HL-60 (cell line): ENCODE results near the gene ARAP3.

Source experiments
- GABPA ChIP-seq: IDR thresholded peaks from 2 replicates; pipeline ENCODE4 v1.6.1; 2012; ENCODE audit warnings: low read depth
- POLR2AphosphoS5 ChIP-seq: IDR thresholded peaks from 2 replicates; pipeline ENCODE4 v1.6.1; 2012; ENCODE audit warnings: low read depth
- REST ChIP-seq: IDR thresholded peaks from 2 replicates; pipeline ENCODE4 v1.6.1; 2012; ENCODE audit warnings: low read depth; ENCODE audit not compliant: insufficient replicate concordance
- SPI1 ChIP-seq: IDR thresholded peaks from 2 replicates; pipeline ENCODE4 v1.6.1; 2012; ENCODE audit warnings: low read depth, mild to moderate bottlenecking, borderline replicate concordance
- TF ChIP-seq, protein P1 (sequence below): IDR thresholded peaks from one replicate; pipeline ENCODE4 v1.5.1; 2011; ENCODE audit warnings: low read length, control low read depth, inconsistent platforms; ENCODE audit not compliant: insufficient read depth

DNA sequence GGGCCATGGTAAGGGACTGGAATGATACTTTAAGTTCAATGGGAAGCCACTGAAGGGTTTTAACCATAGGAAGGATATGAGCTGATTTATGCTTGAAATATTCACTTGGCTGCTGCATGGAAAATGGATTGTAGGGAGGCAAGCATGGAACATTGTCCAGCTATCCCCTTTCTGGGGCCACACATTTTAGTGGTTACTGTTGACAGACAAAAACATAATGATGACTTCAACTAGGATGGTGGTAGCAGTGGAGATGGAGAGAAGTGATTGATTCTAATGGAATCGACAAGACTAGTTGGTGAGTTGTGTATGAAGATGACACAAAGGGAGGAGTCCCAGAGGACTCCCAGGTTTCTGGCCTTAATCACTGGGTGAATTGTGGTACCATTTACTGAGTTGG lies 24.6 kb downstream of the ARAP3 start:
- TF ChIP-seq, protein P1, sequence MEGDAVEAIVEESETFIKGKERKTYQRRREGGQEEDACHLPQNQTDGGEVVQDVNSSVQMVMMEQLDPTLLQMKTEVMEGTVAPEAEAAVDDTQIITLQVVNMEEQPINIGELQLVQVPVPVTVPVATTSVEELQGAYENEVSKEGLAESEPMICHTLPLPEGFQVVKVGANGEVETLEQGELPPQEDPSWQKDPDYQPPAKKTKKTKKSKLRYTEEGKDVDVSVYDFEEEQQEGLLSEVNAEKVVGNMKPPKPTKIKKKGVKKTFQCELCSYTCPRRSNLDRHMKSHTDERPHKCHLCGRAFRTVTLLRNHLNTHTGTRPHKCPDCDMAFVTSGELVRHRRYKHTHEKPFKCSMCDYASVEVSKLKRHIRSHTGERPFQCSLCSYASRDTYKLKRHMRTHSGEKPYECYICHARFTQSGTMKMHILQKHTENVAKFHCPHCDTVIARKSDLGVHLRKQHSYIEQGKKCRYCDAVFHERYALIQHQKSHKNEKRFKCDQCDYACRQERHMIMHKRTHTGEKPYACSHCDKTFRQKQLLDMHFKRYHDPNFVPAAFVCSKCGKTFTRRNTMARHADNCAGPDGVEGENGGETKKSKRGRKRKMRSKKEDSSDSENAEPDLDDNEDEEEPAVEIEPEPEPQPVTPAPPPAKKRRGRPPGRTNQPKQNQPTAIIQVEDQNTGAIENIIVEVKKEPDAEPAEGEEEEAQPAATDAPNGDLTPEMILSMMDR = no peak
- TF ChIP-seq POLR2AphosphoS5 (no peak), REST (no peak), SPI1 (no peak), GABPA (no peak)
